ENCODE measurements around the gene BLCAP. TPM values are rescaled to one million over a fixed set of nuclear protein-coding genes. Genes with fewer than 3 reads are reported as not detected.
A peak's percentile ranks its signal among the peaks of the same experiment; 100 is the strongest.
"Not testable (repeated sequence)": the region's sequence is repeated elsewhere in the genome, so short reads cannot be mapped to it uniquely, and the experiment has no call there.

BLCAP gene, protein sequence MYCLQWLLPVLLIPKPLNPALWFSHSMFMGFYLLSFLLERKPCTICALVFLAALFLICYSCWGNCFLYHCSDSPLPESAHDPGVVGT
- total RNA-seq (2022) = 90.4 and 114 TPM in 2 replicates
- percentile 93 among the genes with signal in this experiment for Bru-seq, nascent RNA
- percentile 96 among the genes with signal in this experiment for BruChase-seq, experiment 1, labeled RNA remaining after a 6-hour chase
- percentile 98 among the genes with signal in this experiment for BruChase-seq, experiment 2, labeled RNA remaining after a 2-hour chase
- long read RNA-seq, full-length matches to known transcripts = 147 of 162 reads
- long read RNA-seq, partial matches to known transcripts = 0 of 162 reads
- long read RNA-seq, other reads (novel, unspliced or antisense) = 15 of 162 reads

GRCh38 chr20:37527638-37528445 lies at the start of gene BLCAP:
Gene BLCAP (minus strand): TSS chr20:37527876. CDS start chr20:37519174, 8,702 bp downstream.
- peak within 1 kb of the TSS; percentile 100 for H3K27ac Mint-ChIP-seq (ENCODE audit: unreplicated experiment)
- H3K27me3 Mint-ChIP-seq (ENCODE audit: unreplicated experiment) = peaks cover 48% of the 10 kb centered on the region
- no peak for TF ChIP-seq CTCF (IDR thresholded peaks at IDR 0.05; ENCODE audit: unreplicated experiment)
- peaks cover 55% of the 10 kb centered on the region for H3K36me3 Mint-ChIP-seq (ENCODE audit: insufficient read depth, unreplicated experiment)
- peak within 1 kb of the TSS; percentile 91 for H3K4me3 Mint-ChIP-seq (ENCODE audit: low read depth, unreplicated experiment)
- DNase-seq = peak; percentile 92
- H3K4me1 Mint-ChIP-seq (ENCODE audit: low read depth, unreplicated experiment) = peaks cover 40% of the 10 kb centered on the region
- intact Hi-C loops (cut with micrococcal nuclease; ENCODE audit: unreplicated experiment) = loop anchor here (5.0 kb wide), 1 partner anchor 191 kb away; no protein-coding TSS in a partner anchor
- CTCF ChIA-PET = interaction anchor here (0.5 to 0.7 kb wide), 4 partner anchors 255 to 456 kb away, joined by 3 to 6 read pairs (median 4); no protein-coding TSS in a partner anchor
- H3K9me3 Mint-ChIP-seq (ENCODE audit: low read depth, unreplicated experiment) = peaks cover 4% of the 10 kb centered on the region
- BruUV-seq (replicated peaks) = no TSS peak

DNA sequence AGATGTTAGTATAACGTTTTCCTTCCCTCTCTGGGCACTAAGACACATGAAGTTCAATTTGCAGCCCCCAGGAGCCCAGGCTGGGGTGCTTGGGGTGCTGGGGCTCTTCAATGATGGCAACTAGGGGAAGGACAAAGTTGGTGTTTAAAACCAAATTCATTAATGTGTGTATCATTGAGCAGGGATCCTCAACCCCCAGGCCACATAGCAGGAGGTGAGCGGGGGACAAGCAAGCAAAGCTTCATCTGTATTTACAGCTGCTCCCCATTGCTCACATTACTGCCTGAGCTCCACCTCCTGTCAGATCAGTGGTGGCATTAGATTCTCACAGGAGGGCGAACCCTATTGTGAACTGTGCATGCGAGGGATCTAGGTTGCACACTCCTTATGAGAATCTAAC lies 49.8 kb upstream of the BLCAP start:
- CTCF ChIA-PET; H3K4me1 Mint-ChIP-seq (ENCODE audit: low read depth, unreplicated experiment); DNase-seq; BruUV-seq (replicated peaks); intact Hi-C loops (cut with micrococcal nuclease; ENCODE audit: unreplicated experiment); H3K4me3 Mint-ChIP-seq (ENCODE audit: low read depth, unreplicated experiment); H3K36me3 Mint-ChIP-seq (ENCODE audit: insufficient read depth, unreplicated experiment); H3K27ac Mint-ChIP-seq (ENCODE audit: unreplicated experiment); H3K9me3 Mint-ChIP-seq (ENCODE audit: low read depth, unreplicated experiment): not testable (repeated sequence)
- peaks cover 100% of the 10 kb centered on the region for H3K27me3 Mint-ChIP-seq (ENCODE audit: unreplicated experiment)

- no peaks in the 10 kb centered on the region for H3K36me3 Mint-ChIP-seq (ENCODE audit: insufficient read depth, unreplicated experiment)
- CTCF ChIA-PET = no interaction called here
- H3K27ac Mint-ChIP-seq (ENCODE audit: unreplicated experiment) = no peak overlapping the region
- no TSS peak for BruUV-seq (replicated peaks)
- no peak overlapping the region for H3K4me3 Mint-ChIP-seq (ENCODE audit: low read depth, unreplicated experiment)
- no peak for TF ChIP-seq CTCF (IDR thresholded peaks at IDR 0.05; ENCODE audit: unreplicated experiment)
- H3K9me3 Mint-ChIP-seq (ENCODE audit: low read depth, unreplicated experiment) = no peaks in the 10 kb centered on the region
- H3K4me1 Mint-ChIP-seq (ENCODE audit: low read depth, unreplicated experiment) = no peaks in the 10 kb centered on the region
- no peak for DNase-seq
- intact Hi-C loops (cut with micrococcal nuclease; ENCODE audit: unreplicated experiment) = no loop called here
- H3K27me3 Mint-ChIP-seq (ENCODE audit: unreplicated experiment) = peaks cover 100% of the 10 kb centered on the region
Measured at GRCh38 chr20:37576911-37577310, 49.2 kb upstream of the BLCAP start.

DNA sequence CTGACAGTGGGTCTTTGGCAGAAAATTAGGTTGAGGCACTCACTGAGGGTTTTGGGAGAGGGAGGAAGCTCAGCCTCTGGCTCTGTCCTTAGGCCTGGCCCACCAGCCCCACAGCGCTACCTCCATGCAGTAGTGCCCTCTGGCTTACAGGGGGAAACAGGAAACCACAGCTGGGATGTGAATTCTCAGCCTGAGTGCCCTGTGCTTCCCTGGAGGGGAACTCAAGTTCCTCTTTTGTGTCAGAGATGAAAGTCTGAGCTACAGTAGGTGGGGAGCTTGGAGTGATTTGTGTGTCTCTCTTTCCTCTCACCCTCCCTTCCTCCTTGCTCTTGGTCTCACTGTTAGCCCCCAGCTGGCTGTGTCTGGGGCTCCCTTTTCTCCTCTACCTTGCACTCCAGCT lies 48.2 kb upstream of the BLCAP start:
- Mint-ChIP-seq H3K4me1 (ENCODE audit: low read depth, unreplicated experiment) (no peaks in the 10 kb centered on the region), H3K4me3 (ENCODE audit: low read depth, unreplicated experiment) (no peak overlapping the region), H3K36me3 (ENCODE audit: insufficient read depth, unreplicated experiment) (no peaks in the 10 kb centered on the region), H3K9me3 (ENCODE audit: low read depth, unreplicated experiment) (no peaks in the 10 kb centered on the region), H3K27ac (ENCODE audit: unreplicated experiment) (no peak overlapping the region), H3K27me3 (ENCODE audit: unreplicated experiment) (peaks cover 100% of the 10 kb centered on the region)
- no peak for TF ChIP-seq CTCF (IDR thresholded peaks at IDR 0.05; ENCODE audit: unreplicated experiment)
- no peak for DNase-seq
- intact Hi-C loops (cut with micrococcal nuclease; ENCODE audit: unreplicated experiment) = no loop called here
- CTCF ChIA-PET = interaction anchor here (0.9 to 1.0 kb wide), 2 partner anchors 12 to 419 kb away, joined by 3 read pairs; no protein-coding TSS in a partner anchor
- BruUV-seq (replicated peaks) = no TSS peak

Measured in Calu3 (cell line).